GM19043 (cell line): Measurements from ENCODE around the gene SLC39A8.
"Not testable (repeated sequence)": the region's sequence is repeated elsewhere in the genome, so short reads cannot be mapped to it uniquely, and the experiment has no call there.

Source experiments
- ATAC-seq: cut with Tn5 transposase; IDR thresholded peaks from one replicate; pipeline ENCODE4 v1.9.1; 2021; ENCODE audit warnings: low read depth; ENCODE audit not compliant: unreplicated experiment

SLC39A8 gene

DNA sequence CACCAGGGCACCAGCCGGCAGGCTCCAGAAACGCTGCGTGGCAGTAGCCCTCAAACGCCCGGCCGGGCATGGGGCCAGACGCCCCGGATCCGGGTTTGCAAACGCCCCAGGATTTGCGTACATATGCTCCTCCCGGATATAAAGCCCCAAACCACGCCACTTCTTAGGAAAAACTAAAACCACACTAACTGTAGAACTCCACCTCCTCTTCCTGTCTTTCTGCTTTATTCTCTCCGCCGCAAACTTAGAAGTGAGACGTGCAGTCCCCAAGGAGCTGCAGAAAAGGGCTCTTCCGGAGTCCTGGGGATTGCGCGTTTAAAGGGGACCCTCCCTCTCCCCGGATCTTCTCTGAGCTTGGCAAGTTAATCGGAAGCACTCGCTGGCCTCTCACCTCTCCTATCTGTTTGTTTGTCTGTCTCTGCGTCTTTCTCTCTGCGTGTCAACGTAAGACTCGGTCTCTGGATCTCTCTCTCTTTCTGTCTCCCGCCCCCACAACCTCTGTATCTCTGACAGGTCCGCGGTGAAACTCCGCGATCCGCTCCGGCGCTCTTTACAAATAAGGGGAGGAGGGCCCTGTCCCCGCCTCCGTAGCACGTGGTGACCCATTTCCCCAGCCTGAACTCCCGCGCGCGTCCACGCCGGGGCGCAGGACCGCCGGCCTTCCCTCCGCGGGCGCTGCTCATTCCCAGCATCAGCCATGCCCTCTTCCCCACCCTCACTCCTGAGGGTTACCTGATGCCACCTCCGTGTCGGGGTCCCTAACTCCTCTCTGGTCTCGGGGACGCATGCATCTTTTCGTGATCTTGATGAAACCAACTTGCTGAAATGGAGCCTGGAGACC lies at the start of gene SLC39A8:
Gene SLC39A8, minus strand, starts transcription at position 529 of the 841 bp plus-strand sequence. CDS start 820 bp downstream, outside the sequence.
- peak; percentile 70 for ATAC-seq

DNA sequence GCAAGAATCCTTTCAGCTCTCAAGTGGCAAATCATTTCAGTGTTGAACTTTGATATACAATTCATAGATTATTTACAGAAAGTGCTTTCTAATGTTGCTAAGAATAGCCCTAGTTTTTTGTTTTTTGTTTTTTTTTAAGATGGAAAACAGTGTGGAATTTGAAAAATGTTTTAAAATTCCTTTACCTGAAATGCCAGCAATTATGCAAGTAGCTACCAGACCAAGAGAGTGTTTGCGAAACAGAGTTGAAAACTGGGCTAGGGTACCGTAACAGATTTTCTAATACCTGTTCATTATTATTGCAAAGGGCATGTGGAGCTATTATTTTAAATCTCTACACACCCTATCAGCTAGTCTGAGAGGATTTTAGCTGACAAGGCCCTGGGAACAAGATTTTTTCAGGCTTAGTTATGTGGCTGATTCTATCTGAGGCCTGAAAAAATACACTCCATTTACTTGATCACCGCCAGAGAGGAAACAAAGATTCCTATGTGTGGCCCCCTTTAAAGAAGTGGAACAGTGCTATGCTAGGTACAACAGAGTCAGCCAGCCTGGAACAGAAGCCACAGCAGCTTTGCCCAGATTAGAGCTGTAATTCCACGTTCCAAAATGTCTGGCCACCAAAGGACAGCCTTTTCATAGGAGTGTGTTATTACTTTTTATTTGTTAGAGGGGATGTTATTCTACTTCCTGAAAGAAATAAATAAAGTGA lies 46.9 kb upstream of the SLC39A8 start:
- ATAC-seq: no peak

DNA sequence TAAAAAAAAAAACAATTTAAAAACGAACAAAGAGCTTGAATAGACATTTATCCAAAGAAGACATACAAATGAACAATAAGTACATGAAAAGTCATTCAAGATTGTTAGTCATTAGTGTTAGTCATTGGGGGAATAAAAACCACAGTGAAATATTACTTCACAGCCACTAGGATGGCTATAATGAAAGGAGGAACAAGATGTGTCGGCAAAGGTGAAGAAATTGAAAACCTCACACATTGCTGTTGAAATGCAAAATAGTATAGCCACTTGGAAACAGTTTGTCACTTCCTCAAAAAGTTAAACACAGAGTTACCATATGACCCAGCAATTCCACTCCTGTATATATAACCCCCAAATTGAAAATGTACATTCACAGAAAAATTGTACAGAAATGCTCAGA lies 45.2 kb upstream of the SLC39A8 start:
- peak; percentile 92 for ATAC-seq

- ATAC-seq: no peak
Measured at GRCh38 chr4:102388611-102389010, 43.3 kb upstream of the SLC39A8 start.

GRCh38 chr4:102387552-102388150 lies 42.4 kb upstream of the SLC39A8 start:
- no peak for ATAC-seq

DNA sequence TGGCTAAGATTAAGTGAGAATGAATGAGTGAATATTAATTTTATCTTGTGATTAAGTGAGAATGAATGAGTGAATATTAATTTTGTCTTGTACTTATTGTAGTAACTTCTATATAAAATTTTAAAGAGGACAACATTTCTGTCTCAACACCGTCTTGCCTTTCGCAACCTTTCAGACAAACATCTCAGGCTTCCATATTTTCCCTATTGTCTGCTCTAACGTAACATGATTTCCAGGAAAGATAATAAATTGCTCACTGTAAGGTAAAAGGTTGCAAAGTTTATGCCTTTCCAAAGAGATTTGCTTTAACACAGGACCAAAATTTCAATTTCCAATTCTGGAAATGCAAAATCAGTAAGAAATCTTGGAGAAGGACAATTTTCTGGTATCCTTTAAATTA lies 41.7 kb upstream of the SLC39A8 start:
- no peak for ATAC-seq

- not testable (repeated sequence) for ATAC-seq
Measured at GRCh38 chr4:102380253-102380652, 35.0 kb upstream of the SLC39A8 start.

- no peak for ATAC-seq
Measured at GRCh38 chr4:102362922-102363432, 17.7 kb upstream of the SLC39A8 start.

DNA sequence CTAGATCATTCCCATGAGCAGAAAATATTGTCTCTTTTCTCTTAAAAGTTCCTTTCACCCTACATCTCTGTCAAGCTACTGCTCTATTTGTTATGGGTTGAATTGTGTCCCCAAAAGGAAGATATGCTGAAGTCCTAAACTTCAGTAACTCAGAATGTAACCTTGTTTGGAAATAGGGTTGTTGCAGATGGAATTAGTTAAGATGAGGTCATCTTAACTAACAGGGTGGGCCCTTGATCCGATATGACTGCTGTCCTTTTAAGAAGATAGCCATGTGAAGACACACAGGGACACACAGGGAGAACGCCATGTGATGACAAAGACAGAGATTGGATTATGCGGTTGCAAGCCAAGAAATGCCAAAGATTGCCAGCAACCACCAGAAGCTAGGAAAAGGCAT lies 12.8 kb upstream of the SLC39A8 start:
- no peak for ATAC-seq

- not testable (repeated sequence) for ATAC-seq
Measured at GRCh38 chr4:102357637-102358036, 12.4 kb upstream of the SLC39A8 start.

- ATAC-seq: no peak
Measured at GRCh38 chr4:102356562-102357202, 11.4 kb upstream of the SLC39A8 start.

DNA sequence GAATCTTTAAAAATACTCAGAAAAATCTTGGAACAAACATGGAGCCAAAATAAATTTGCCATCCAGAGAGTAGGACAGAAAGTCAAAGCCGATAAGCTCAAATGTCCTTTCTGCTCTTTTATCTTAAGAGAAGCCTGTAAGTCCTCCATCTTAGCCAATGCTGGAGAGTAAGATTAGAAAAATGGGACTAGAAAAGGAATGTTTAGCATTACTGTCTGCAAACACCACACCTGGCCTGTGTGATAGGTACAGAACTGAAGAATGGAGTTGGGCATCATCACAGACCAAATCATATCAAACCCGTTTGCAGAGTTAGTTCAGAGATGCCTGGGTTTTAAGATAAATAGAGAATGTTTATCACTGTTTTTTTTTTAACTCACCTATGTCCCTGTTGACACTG lies 10.5 kb upstream of the SLC39A8 start:
- no peak for ATAC-seq

DNA sequence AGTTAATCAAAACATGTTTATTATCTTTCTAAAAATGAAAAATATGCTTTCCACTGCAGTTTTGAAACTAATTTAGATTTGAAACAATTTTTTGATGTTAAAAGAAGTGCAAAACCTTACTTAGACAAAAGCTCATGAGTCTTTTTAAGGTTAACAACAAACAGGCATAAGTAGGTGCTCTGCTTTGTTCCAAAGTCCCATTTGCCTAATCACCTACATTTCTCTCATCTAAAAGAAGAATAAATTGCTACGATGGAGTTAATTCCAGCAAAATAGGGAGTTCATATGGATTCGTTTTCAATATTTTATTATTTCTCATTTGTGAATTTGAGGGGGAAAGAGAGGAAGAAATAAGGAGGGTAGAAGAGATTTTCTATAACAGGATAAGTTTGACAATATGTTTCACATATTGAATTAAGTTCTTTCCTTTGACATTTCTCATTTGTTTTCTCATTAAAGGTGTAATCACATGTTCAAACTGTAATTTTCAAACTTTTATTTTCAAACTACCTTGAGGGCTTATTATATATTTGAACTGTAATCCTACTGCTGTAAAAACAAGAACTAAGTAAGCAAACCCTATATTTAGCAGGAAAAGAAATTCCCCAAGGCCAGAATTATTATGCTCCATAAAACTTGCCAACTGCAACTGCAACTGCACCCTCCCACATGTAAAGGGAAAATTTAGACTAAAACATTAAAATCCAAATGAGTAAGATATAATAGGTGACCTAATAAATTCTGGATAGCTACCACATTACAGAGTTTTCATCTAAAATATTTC lies 9.6 kb upstream of the SLC39A8 start:
- ATAC-seq: no peak

DNA sequence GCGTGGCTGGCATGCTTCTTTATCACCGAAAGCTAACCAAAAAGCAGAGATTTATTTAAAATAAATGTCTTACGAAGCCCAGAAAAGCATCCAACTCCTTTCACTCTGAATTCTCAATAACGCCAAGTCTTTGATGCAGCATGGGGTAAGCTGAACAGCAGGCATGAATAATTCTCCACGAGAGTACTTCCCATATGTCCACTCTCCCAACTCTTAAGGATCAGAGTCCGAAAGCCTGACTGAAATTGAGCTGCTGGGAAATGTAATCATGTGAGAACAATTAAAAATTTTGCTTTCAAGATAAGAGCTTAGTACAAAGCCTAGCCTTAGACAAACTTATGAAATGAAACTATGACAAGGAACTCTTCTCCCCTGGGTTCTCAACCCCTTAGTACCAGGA lies 7.5 kb upstream of the SLC39A8 start:
- ATAC-seq: no peak

- ATAC-seq: no peak
Measured at GRCh38 chr4:102350634-102351033, 5.4 kb upstream of the SLC39A8 start.

GRCh38 chr4:102348701-102349100 lies 3.4 kb upstream of the SLC39A8 start:
- no peak for ATAC-seq

- no peak for ATAC-seq
Measured at GRCh38 chr4:102345795-102346100, 466 bp upstream of the SLC39A8 start.

GRCh38 chr4:102344520-102344953 lies 745 bp downstream of the SLC39A8 start:
- ATAC-seq: peak; percentile 34

- peak; percentile 20 for ATAC-seq
Measured at GRCh38 chr4:102343964-102344519, 1.2 kb downstream of the SLC39A8 start.
